GM18870 (cell line): ENCODE measurements around the gene RECK.
"Not testable (repeated sequence)": the region's sequence is repeated elsewhere in the genome, so short reads cannot be mapped to it uniquely, and the experiment has no call there.

ENCODE experiments used
- ATAC-seq: cut with Tn5 transposase; IDR thresholded peaks from one replicate; pipeline ENCODE4 v1.9.1; 2021; ENCODE audit warnings: moderate library complexity; ENCODE audit not compliant: unreplicated experiment

RECK gene

GRCh38 chr9:36110434-36110833 is 73.7 kb downstream of the RECK start:
- ATAC-seq, result no peak

GRCh38 chr9:36112516-36112915 is 75.8 kb downstream of the RECK start:
- ATAC-seq, result no peak

GRCh38 chr9:36113999-36114398 is 77.3 kb downstream of the RECK start:
- no peak for ATAC-seq

- no peak for ATAC-seq
These were observed 79.9 kb downstream of the RECK start for GRCh38 chr9:36116593-36116992.

- ATAC-seq, result no peak
These were observed 81.5 kb downstream of the RECK start for GRCh38 chr9:36118201-36118600.

GRCh38 chr9:36118706-36119105 is 82.0 kb downstream of the RECK start:
- ATAC-seq, result no peak

- ATAC-seq, result no peak
These were observed 82.8 kb downstream of the RECK start for GRCh38 chr9:36119476-36119875.

GRCh38 chr9:36120705-36121104 is 84.0 kb downstream of the RECK start:
- no peak for ATAC-seq

- ATAC-seq, result no peak
These were observed 85.3 kb downstream of the RECK start for GRCh38 chr9:36121971-36122370.

GRCh38 chr9:36123515-36123914 is 86.8 kb downstream of the RECK start:
- ATAC-seq, result no peak

- ATAC-seq, result no peak
These were observed 88.5 kb downstream of the RECK start for GRCh38 chr9:36125062-36125855.

- no peak for ATAC-seq
These were observed 89.5 kb downstream of the RECK start for GRCh38 chr9:36126016-36126730.

GRCh38 chr9:36127652-36128244 is 91.0 kb downstream of the RECK start:
- no peak for ATAC-seq

- no peak for ATAC-seq
These were observed 91.6 kb downstream of the RECK start for GRCh38 chr9:36128349-36128748.

- no peak for ATAC-seq
These were observed 92.4 kb downstream of the RECK start for GRCh38 chr9:36129139-36129538.

- ATAC-seq, result not testable (repeated sequence)
These were observed 95.0 kb downstream of the RECK start for GRCh38 chr9:36131666-36132065.

- no peak for ATAC-seq
These were observed 95.4 kb downstream of the RECK start for GRCh38 chr9:36132086-36132485.

- ATAC-seq, result no peak
These were observed 98.2 kb downstream of the RECK start for GRCh38 chr9:36134761-36135505.

- no peak for ATAC-seq
These were observed 99.1 kb downstream of the RECK start for GRCh38 chr9:36135741-36136271.

- ATAC-seq, result peak; percentile 75
These were observed 99.7 kb downstream of the RECK start, which contains the start of gene GLIPR2 for GRCh38 chr9:36136272-36136893. GLIPR2 (plus strand) TSS chr9:36136733; CDS start chr9:36136779, 46 bp downstream.
